HuH-7 (cell line): ENCODE results near the gene OPA3.
"Not testable (repeated sequence)": the region's sequence is repeated elsewhere in the genome, so short reads cannot be mapped to it uniquely, and the experiment has no call there.

Experiments used
- DNase-seq: peaks from one replicate; pipeline ENCODE4 v3.0.0; 2011; ENCODE audit warnings: low spot score

Gene OPA3

DNA sequence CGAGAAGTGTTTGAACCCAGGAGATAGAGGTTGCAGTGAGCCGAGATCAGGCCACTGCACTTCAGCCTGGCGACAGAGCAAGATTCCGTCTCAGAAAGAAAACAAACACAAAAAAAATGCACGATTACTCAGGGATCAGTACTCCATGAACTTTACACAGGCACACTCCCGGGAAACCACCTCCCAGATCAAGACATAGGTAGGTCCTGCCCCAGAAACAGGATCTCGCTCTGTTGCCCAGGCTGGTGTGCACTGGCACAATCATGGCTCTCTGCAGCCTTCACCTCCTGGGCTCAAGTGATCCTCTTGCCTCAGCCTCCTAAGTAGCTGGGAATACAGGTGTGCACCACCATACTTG is 66.2 kb downstream of the OPA3 start:
- no peak for DNase-seq

- no peak for DNase-seq
These were observed 66.7 kb downstream of the OPA3 start for GRCh38 chr19:45517641-45518468.

- no peak for DNase-seq
These were observed 67.4 kb downstream of the OPA3 start for GRCh38 chr19:45517238-45517637.

- DNase-seq, result no peak
These were observed 68.7 kb downstream of the OPA3 start for GRCh38 chr19:45515807-45516401.

DNA sequence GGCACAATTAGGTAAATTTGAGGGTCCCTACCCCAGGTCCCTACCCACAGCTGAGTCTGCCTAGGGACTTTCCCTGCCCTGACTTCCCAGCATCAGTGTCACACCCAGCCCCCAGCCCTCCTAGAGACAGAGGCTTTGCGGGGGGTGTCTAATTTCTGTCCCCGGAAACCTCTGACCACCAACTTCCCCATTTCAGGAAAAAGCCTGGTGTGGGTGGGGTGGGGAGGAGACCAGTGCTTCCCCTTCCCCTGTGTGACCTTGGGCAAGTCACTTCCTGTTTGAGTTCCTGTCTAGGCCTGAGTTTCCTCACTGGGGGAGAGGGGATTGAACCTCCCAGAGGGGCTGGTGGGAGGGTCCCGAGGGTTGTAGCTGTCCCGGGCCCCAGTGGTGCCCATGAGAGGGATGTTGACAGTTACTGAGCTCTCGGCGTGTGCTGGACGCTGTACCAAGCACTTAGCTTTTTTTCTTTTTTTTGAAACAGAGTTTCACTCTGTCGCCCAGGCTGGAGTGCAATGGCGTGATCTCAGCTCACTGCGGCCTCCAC is 69.4 kb downstream of the OPA3 start:
- no peak for DNase-seq

GRCh38 chr19:45514376-45515051 is 70.1 kb downstream of the OPA3 start:
- peak; percentile 81 for DNase-seq

- DNase-seq, result no peak
These were observed 71.6 kb downstream of the OPA3 start for GRCh38 chr19:45512881-45513483.

GRCh38 chr19:45511074-45511473 is 73.5 kb downstream of the OPA3 start:
- DNase-seq, result no peak

DNA sequence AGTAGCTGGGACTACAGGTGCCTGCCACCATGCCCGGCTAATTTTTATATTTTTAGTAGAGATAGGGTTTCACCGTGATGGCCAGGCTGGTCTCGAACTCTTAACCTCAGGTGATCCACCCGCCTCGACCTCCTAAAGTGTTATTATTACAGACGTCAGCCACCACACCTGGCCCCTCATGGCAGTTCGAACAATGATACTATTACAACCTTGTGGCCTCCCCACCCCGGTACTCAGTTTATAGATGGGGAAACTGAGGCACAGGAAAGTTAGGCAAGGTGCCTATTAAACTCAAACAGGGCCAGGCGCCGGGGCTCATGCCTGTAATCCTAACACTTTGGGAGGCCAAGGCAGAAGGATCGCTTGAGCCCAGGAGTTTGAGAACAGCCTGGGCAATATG is 74.2 kb downstream of the OPA3 start:
- DNase-seq, result not testable (repeated sequence)

DNA sequence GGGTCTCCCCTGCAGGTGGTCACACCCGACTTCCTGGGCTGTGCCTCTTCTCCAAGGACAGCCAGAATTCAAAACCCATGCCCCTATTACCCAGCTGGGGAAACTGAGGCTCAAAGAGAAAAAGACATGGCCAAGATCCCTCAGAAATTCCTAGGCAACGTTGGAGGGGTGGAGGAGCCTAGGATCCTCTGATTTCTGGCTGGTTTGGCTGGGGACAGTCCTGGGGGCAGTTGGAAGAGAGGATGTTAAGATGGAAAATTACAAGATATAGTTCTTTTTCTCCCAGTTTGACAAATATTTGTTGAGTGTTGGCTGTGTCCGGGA is 74.9 kb downstream of the OPA3 start:
- no peak for DNase-seq

DNA sequence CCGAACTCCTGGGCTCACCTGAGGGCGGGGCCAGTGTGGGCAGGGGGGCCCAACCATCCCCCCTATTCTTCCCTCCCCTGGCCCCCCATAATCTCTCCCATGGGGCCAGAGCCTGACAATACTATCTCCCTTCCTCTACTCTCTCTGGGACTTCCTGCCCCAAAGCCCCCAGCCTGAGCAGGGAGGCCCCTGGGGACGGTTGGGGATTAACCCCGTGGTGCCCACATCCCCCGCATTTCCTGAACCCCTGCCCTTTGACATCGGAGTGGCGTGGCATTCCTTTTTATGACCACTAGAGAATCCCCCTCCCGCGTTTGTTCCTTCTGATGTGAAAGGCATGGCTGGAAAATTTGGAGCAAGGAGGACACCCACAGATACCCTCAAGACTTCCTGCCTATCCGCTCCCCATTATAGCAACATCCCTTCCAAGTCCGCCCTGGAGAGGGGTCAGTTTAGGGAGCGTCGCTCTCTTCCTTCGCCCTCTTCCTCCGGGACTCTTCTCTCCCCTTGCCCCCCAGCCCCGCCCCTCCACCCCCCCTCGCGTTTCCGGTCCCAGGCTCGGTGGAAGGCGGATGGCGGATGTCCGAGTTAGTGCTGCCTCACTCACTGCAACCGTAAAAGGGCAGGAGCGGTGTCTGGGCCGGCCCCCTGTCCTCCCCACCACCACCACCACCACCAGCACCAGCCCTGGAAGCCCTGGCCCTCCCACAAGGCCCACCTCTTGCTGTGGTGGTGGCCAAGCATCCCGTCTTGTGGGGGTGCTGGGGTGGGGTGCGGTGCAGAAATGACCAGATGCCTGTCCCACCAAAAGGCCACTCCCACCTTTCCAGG is 75.5 kb downstream of the OPA3 start:
- DNase-seq, result peak; percentile 89

- DNase-seq, result no peak
These were observed 76.2 kb downstream of the OPA3 start for GRCh38 chr19:45508417-45508860.

DNA sequence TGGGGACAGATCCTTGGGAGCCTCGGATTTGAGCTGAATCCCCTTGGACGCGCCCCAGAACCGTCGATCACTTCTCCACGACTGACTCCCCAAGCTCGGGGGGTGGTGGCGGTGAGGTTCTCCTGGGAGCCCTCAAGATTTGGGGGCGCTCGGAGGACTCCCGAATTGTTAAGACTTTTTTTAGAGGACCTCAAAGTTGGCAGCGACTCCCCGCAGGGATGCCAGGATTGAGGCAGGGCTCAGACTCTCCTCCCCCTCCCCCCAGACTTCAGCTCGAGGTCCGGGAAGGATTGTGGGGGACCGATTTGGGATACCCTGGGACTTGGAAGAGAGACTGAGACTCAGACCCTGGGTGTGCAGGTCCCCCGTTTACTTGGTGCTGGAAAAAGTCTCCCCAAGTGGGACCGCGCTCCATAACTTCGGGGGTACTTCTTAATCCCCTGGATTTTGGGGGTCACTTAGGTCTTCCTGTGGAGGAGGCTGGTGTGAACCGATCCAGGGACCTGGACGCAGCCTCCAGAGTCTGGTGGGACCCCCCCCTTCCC is 76.7 kb downstream of the OPA3 start:
- DNase-seq, result no peak

GRCh38 chr19:45506989-45507871 is 77.4 kb downstream of the OPA3 start, which contains the start of gene VASP:
Gene VASP, plus strand, starts transcription at chr19:45507479. Its CDS starts 293 bp downstream, at chr19:45507772.
- DNase-seq, result peak; percentile 89

GRCh38 chr19:45506246-45506988 is 78.2 kb downstream of the OPA3 start:
- DNase-seq, result peak; percentile 90

DNA sequence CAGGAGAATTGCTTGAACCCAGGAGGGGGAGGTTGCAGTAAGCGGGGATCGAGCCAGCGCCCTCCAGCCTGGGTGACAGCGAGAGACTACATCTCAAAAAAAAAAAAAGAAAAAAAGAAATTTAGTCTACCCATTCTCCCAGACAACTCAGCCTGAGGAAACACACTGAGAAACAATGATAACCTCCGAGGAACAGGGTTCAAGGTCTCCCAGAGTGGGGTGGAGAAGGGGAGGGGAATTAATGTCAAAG is 78.7 kb downstream of the OPA3 start:
- DNase-seq, result no peak

DNA sequence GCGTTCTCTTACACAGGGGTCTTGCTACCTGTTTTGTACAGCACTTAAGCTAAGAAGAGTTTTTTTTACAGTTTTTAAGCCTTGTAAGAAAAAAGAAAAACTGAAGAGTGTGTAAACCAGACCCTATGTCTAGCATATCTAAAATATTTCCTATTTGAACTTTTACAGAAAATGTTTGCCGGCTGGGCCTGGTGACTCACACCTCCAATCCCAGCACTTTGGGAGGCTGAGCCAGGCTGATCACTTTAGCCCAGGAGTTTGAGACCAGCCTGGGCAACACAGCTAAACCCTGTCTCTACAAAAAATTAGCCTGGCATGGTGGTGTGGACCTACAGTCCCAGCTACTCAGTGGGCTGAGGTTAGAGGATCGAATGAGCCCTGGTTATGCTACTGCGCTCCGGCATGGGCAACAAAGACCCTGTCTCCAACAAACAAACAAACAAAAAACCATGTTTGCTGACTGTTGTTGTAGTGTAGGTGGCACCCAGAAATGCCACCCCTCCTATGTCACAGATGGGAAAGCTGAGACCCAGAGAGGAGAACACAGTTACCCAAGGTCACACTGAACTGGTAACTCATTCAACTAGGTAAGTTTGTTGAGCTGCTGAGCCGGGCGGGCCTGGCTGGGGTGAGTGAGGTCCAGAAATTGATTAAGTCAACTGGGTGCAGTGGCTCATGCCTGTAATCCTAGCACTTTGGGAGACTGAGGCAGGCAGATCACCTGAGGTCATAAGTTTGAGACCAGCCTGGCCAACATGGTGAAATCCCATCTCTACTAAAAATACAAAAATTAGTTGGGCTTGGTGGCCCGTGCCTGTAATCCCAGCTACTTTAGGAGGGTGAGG is 79.2 kb downstream of the OPA3 start:
- no peak for DNase-seq

GRCh38 chr19:45503909-45504308 is 80.7 kb downstream of the OPA3 start:
- DNase-seq, result no peak

DNA sequence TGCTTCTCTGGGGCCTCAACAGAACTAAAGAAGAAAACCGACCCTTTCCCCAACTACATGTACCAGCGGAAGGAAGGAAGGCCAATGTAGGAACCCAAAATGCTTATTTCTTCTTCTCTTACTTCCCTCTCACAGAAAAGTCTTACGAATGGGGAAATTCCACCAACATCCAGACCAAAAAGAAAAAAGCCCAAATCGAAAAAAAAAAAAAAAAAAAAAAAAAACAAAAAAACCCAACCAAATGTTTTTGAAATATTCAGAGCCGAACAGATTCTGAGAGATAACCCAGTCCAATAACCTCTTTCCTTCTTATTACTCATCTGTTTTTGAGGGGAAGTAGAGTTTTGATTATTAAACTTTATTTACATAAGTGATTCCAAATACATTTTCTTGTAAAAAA is 82.5 kb downstream of the OPA3 start:
- DNase-seq, result no peak
